GM13976 (cell line): Measurements from ENCODE around the gene PRKG1.

Source experiments
- DNase-seq: peaks from one replicate; pipeline ENCODE4 v3.0.0; 2012; ENCODE audit warnings: low spot score
- in situ Hi-C: fragments of 300-500 bp; cut with MboI; formaldehyde crosslinking; loops from one replicate; pipeline ENCODE4 v1.12.0; 2022; ENCODE audit warnings: low sequenced_read_pairs, mixed read lengths, inconsistent platforms; ENCODE audit not compliant: unreplicated experiment
- TF ChIP-seq, protein P1 (sequence below): IDR thresholded peaks from 2 replicates; pipeline ENCODE4 v1.5.1; 2012; ENCODE audit warnings: borderline replicate concordance, mild to moderate bottlenecking; ENCODE audit not compliant: insufficient read depth; ENCODE audit errors: extremely low read depth, missing control alignments, control extremely low read depth

PRKG1 gene

DNA sequence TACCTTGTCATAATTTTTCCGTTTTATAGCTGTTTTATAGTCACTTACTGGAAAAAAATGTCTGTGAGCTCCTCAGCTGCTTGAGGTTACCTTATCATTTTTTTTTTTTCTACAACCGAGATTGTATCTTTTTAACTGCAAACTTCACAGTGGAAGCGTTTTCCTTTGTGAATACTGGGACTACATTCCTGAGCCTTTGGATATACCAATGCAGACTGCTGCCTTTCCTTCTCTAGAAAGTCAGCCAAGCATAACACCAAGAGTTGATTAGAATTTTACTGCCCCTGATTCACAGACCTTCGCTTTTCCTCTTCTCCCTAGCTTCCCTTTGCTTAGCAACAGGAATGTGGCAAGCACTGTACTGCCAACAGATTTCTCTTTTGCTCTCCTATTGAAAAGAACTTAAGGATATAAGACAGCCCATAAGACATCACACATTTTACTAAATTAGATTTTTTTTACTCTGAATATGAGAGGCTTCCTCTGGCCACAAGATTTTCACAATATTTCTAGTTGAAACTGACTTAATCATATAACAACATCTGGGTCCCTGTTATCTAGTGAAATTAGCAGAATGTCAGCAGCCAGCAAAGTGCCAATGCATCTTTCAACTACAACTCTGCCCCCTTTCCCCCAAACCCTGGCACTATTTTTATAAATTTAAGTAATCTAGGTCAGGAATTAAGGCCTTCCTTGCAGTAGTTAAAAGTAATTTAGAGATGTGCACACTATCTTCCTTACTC is 170.6 kb downstream of the PRKG1 start:
- TF ChIP-seq, protein P1, sequence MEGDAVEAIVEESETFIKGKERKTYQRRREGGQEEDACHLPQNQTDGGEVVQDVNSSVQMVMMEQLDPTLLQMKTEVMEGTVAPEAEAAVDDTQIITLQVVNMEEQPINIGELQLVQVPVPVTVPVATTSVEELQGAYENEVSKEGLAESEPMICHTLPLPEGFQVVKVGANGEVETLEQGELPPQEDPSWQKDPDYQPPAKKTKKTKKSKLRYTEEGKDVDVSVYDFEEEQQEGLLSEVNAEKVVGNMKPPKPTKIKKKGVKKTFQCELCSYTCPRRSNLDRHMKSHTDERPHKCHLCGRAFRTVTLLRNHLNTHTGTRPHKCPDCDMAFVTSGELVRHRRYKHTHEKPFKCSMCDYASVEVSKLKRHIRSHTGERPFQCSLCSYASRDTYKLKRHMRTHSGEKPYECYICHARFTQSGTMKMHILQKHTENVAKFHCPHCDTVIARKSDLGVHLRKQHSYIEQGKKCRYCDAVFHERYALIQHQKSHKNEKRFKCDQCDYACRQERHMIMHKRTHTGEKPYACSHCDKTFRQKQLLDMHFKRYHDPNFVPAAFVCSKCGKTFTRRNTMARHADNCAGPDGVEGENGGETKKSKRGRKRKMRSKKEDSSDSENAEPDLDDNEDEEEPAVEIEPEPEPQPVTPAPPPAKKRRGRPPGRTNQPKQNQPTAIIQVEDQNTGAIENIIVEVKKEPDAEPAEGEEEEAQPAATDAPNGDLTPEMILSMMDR, result no peak
- no peak for DNase-seq
- in situ Hi-C loops, result no loop called here

DNA sequence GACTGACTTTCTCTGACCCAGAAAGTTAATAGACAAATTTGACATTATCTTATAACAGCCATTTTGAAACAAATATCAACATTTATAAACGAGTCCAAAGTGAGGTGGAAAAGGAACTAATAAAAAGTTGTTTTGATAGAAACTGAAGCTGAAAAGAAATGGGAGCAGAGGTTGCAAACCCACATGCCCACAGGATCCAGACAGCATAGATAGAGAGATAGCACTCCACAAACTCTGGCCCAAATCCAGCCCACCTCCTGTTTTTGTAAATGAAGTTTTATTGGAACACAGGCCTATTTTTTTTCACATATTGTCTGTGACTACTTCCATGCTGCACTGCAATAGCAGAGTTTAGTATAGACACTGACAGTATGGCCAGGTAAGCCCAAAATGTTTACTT is 171.9 kb downstream of the PRKG1 start:
- in situ Hi-C loops, result no loop called here
- TF ChIP-seq, protein P1, result no peak
- DNase-seq, result no peak

DNA sequence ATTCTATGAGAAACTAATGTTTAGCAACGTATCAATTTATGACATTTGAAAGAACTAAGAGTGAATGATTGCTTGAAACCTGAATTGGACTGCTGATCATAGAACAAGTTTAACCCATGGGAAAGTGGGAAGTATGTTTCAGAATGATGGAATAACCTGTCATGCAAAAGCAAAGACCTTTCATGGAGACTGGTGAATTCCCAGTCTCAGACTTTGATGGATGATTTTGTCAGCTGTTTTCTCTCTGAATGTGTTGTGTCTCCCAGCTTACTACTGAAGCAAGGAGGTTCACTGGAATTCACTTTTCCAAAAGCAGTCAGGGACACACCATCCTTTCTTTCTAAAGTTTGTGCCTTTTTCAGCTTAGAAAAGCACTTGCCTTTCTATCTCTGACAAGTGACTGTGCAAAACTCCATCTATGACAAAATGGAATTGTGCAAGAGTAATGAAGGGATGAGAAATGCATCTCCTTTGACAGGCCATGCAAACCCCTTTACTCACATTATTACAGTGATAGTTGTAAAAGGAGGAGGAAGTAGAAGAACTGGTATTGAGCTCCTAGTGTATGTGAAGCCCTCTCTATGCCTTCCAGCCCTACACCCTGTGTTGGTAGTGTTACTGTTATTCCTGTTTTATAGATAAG is 176.1 kb downstream of the PRKG1 start:
- no peak for DNase-seq
- TF ChIP-seq, protein P1, result no peak
- in situ Hi-C loops, result no loop called here

GRCh38 chr10:51251110-51251509 is 176.8 kb downstream of the PRKG1 start:
- DNase-seq, result no peak
- in situ Hi-C loops, result no loop called here
- TF ChIP-seq, protein P1, result no peak

DNA sequence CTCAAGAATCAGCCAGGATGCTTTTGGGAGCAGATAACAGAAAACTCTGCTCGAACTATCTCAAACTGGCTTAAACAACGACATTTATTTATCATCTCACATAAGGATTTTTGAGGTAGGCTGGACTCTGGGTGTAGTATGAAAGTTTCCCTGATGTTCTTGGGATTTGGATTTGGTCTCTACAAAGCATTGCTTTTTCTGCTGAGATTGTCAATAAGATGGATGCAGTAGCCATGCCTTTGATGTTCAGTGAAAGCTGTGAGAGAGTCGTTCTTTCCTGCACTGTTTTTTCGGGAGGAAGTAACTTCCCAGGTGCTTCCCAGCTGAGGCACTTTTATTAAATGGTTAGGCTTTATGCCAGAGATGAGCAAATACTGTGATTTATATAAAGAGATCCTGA is 181.1 kb downstream of the PRKG1 start:
- TF ChIP-seq, protein P1, result no peak
- DNase-seq, result no peak
- in situ Hi-C loops, result no loop called here

GRCh38 chr10:51257511-51258248 is 183.4 kb downstream of the PRKG1 start:
- in situ Hi-C loops, result no loop called here
- TF ChIP-seq, protein P1, result no peak
- no peak for DNase-seq
